Uterus (tissue), 4 donors: ENCODE results near the gene EPHA8. TPM values are rescaled to one million over a fixed set of nuclear protein-coding genes. Genes with fewer than 3 reads are reported as not detected.

Source experiments
- DNase-seq, 2 donors: peaks; one replicate each; pipeline ENCODE4 v3.0.0-alpha.2; 2019 to 2020
- H3K27ac ChIP-seq, 2 donors: fragments of 200-600 bp; sonication (generic); 1 replicate in 1 of 2; 2 replicates in 1 of 2; pipeline ENCODE4 v1.5.1; 2016 to 2018
- H3K27me3 ChIP-seq, 2 donors: fragments of 200-600 bp; sonication (generic); one replicate each; pipeline ENCODE4 v1.5.1; 2018 to 2019; ENCODE audit warnings: control low read depth in 1 of 2
- H3K36me3 ChIP-seq, 2 donors: fragments of 200-600 bp; sonication (generic); one replicate each; pipeline ENCODE4 v1.5.1; 2019; ENCODE audit warnings: control low read depth in 1 of 2
- H3K4me1 ChIP-seq, 2 donors: fragments of 200-600 bp; sonication (generic); one replicate each; pipeline ENCODE4 v1.5.1; 2018 to 2019; ENCODE audit warnings: control low read depth in 1 of 2
- H3K4me3 ChIP-seq, 2 donors: fragments of 200-600 bp; sonication (generic); 1 replicate in 1 of 2; 2 replicates in 1 of 2; pipeline ENCODE4 v1.5.1; 2018 to 2019; ENCODE audit warnings: mild to moderate bottlenecking in 1 of 2
- H3K9me3 ChIP-seq, 2 donors: fragments of 200-600 bp; sonication (generic); one replicate each; pipeline ENCODE4 v1.5.1; 2019; ENCODE audit warnings: control low read depth in 1 of 2
- POLR2A ChIP-seq, 2 donors: fragments of 450-650 bp; IDR thresholded peaks; one replicate each; pipeline ENCODE4 v1.6.1; 2016; ENCODE audit warnings: antibody characterized with exemption in 2 of 2, mild to moderate bottlenecking in 1 of 2, moderate library complexity in 1 of 2
- intact Hi-C: fragments of 100-400 bp; cut with DNase I; formaldehyde crosslinking; loops from one replicate; pipeline ENCODE4 v1.15.1; 2023; ENCODE audit warnings: low total_unique reads
- total RNA-seq, 4 donors: library from RNA; depleted of rRNA in 3 of 4; stranded (reverse); fragments of >200 nt in 3 of 4; gene quantifications; one replicate each; pipeline versions ENCODE4 v1.1.0 to v1.2.4, GENCODE V29; 2014 to 2023
- TF ChIP-seq, protein P1 (sequence below), 4 experiments: fragments of 200-600 bp in 2 of 4; fragments of 450-650 bp in 2 of 4; sonication (generic) in 2 of 4; IDR thresholded peaks; one replicate each; pipeline ENCODE4 v1.5.1; 2016 to 2019; ENCODE audit warnings: antibody characterized with exemption in 4 of 4, mild to moderate bottlenecking in 2 of 4, moderate library complexity in 1 of 4
- donor health status: DM: yes; HTN: yes; CAD: no.

The EPHA8 gene
- total RNA-seq, 4 donors from 2014 or later, result 0.07 TPM; not detected in 3

GRCh38 chr1:22535399-22535798 is 27.9 kb upstream of the EPHA8 start:
- no peak for DNase-seq
- Histone ChIP-seq H3K36me3 (no peaks in the 10 kb centered on the region), H3K27ac (no peak overlapping the region), H3K4me3 (no peak overlapping the region), H3K9me3 (no peaks in the 10 kb centered on the region), H3K4me1 (peaks cover 3 to 11% of the 10 kb centered on the region in 2 donors), H3K27me3 (no peaks in the 10 kb centered on the region)
- no peak for TF ChIP-seq POLR2A (IDR thresholded peaks at IDR 0.05)
- TF ChIP-seq, protein P1, sequence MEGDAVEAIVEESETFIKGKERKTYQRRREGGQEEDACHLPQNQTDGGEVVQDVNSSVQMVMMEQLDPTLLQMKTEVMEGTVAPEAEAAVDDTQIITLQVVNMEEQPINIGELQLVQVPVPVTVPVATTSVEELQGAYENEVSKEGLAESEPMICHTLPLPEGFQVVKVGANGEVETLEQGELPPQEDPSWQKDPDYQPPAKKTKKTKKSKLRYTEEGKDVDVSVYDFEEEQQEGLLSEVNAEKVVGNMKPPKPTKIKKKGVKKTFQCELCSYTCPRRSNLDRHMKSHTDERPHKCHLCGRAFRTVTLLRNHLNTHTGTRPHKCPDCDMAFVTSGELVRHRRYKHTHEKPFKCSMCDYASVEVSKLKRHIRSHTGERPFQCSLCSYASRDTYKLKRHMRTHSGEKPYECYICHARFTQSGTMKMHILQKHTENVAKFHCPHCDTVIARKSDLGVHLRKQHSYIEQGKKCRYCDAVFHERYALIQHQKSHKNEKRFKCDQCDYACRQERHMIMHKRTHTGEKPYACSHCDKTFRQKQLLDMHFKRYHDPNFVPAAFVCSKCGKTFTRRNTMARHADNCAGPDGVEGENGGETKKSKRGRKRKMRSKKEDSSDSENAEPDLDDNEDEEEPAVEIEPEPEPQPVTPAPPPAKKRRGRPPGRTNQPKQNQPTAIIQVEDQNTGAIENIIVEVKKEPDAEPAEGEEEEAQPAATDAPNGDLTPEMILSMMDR (IDR thresholded peaks at IDR 0.05), result no peak
- intact Hi-C loops, result no loop called here

- Histone ChIP-seq H3K27me3 (no peaks in the 10 kb centered on the region), H3K27ac (no peak overlapping the region), H3K36me3 (no peaks in the 10 kb centered on the region), H3K9me3 (no peaks in the 10 kb centered on the region), H3K4me1 (peaks cover 0 to 2% of the 10 kb centered on the region in 2 donors), H3K4me3 (no peak overlapping the region)
- DNase-seq, result no peak
- TF ChIP-seq, protein P1 (IDR thresholded peaks at IDR 0.05), result no peak
- no peak for TF ChIP-seq POLR2A (IDR thresholded peaks at IDR 0.05)
- intact Hi-C loops, result no loop called here
Measured at GRCh38 chr1:22536506-22536905, 26.8 kb upstream of the EPHA8 start.

DNA sequence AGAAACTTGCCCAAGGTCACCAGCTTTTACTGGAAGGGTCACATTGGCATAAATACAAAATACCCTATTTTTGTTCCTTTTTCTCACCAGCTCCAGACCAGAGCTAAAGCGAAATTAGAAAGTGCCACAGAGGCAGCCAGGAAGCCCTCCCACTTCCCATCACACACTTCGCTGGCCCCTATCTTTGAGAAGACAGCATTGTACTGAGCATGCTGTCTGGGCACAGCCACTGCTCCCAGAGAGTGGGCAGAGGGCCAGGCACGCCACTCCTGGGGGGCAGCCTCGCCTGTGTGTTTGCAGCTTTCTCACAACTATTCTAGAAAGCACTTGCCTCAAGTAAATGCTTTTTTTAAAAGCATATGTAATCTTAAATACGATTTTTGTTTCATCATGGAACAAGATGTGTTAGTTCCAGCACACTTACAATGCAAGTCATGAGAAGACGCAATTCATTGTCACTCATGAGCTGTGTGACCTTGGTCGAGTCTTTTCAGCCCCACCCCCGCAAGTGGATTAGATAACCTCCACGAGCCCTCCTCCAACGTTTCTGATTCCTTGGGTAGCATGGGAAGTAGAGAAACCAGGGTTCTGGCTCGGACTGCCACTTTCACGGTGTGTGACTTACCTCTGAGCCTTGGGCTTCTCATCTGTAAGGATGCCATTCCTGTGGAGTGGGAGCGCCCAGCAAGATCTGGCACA is 25.7 kb upstream of the EPHA8 start:
- Histone ChIP-seq H3K4me1 (no peaks in the 10 kb centered on the region), H3K4me3 (no peak overlapping the region), H3K27me3 (no peaks in the 10 kb centered on the region), H3K36me3 (no peaks in the 10 kb centered on the region), H3K9me3 (no peaks in the 10 kb centered on the region), H3K27ac (no peak overlapping the region)
- TF ChIP-seq POLR2A (IDR thresholded peaks at IDR 0.05), result no peak
- TF ChIP-seq, protein P1 (IDR thresholded peaks at IDR 0.05), result no peak
- no peak for DNase-seq
- intact Hi-C loops, result no loop called here

GRCh38 chr1:22539510-22540118 is 23.7 kb upstream of the EPHA8 start:
- Histone ChIP-seq H3K9me3 (no peaks in the 10 kb centered on the region), H3K4me1 (no peaks in the 10 kb centered on the region), H3K27ac (no peak overlapping the region), H3K4me3 (no peak overlapping the region), H3K36me3 (no peaks in the 10 kb centered on the region), H3K27me3 (no peaks in the 10 kb centered on the region)
- no peak for DNase-seq
- intact Hi-C loops, result no loop called here
- TF ChIP-seq, protein P1 (IDR thresholded peaks at IDR 0.05), result no peak
- TF ChIP-seq POLR2A (IDR thresholded peaks at IDR 0.05), result no peak

- intact Hi-C loops, result no loop called here
- Histone ChIP-seq H3K4me3 (no peak overlapping the region), H3K9me3 (no peaks in the 10 kb centered on the region), H3K36me3 (no peaks in the 10 kb centered on the region), H3K27me3 (no peaks in the 10 kb centered on the region), H3K27ac (no peak overlapping the region), H3K4me1 (no peaks in the 10 kb centered on the region)
- DNase-seq, result no peak
- TF ChIP-seq, protein P1 (IDR thresholded peaks at IDR 0.05), result no peak
- no peak for TF ChIP-seq POLR2A (IDR thresholded peaks at IDR 0.05)
Measured at GRCh38 chr1:22540337-22540736, 23.0 kb upstream of the EPHA8 start.
